Memory B cell (primary cell): ENCODE results near the gene TTLL13.

Experiments used
- ATAC-seq: fragments of 150-1000 bp; cut with Tn5 transposase; 2 replicates; pipeline ENCODE4 v1.10.0; 2021; ENCODE audit warnings: low read depth, mild to moderate bottlenecking, moderate library complexity
- DNase-seq, 2 donors: peaks; one replicate each; pipeline ENCODE4 v3.0.0; 2022; ENCODE audit warnings: low spot score in 2 of 2
- H3K27ac Mint-ChIP-seq: one replicate; pipeline ENCODE4 v1.8.0; 2022; ENCODE audit warnings: mild to moderate bottlenecking, moderate library complexity, mixed read lengths
- H3K27me3 Mint-ChIP-seq: one replicate; pipeline ENCODE4 v1.8.0; 2022; ENCODE audit warnings: mixed read lengths
- H3K36me3 Mint-ChIP-seq: one replicate; pipeline ENCODE4 v1.8.0; 2022; ENCODE audit warnings: mild to moderate bottlenecking, mixed read lengths
- H3K4me1 Mint-ChIP-seq: one replicate; pipeline ENCODE4 v1.8.0; 2022; ENCODE audit warnings: mixed read lengths
- H3K4me3 Mint-ChIP-seq: one replicate; pipeline ENCODE4 v1.8.0; 2022; ENCODE audit warnings: mild to moderate bottlenecking, moderate library complexity, mixed read lengths
- H3K9me3 Mint-ChIP-seq: one replicate; pipeline ENCODE4 v1.8.0; 2022; ENCODE audit warnings: mixed read lengths

Gene TTLL13

DNA sequence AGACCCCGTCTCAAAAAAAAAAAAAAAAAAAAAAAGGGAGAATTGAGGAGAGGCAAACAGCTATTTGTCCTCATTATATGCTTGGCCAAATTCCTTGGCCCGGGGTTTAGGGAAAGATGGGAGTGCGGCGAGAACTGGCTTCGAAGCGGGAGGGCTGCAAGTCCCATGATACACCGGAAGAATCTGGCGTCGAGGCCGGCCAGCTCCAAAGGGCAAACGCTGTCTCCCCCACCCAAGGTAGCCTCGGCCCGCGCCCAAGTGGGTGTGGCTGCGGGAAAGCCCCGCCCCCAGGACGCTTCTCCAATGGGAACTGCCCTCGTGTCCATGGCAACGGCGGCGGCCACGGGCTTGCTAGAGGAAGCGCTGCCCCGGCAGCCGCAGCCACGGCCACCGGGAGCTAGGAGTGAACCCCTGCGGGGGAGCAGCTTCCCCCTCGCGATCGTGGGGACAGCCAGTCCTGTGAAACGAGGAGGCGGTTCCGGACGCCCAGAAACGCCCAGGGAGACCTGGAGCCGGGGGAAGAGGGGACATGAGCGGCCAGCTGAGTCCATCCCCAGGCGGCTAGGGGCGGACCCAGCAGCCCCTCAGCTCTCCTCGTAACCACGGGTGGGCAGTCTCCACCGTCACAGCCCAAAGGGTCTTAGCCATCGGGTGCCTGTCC lies at the start of gene TTLL13:
Gene TTLL13, plus strand, starts transcription at position 354 of the 661 bp plus-strand sequence. CDS start 1,075 bp downstream, outside the sequence.
- no peaks in the 10 kb centered on the region for H3K27me3 Mint-ChIP-seq
- peak within 1 kb of the TSS; percentile 72 for H3K4me3 Mint-ChIP-seq
- no peaks in the 10 kb centered on the region for H3K9me3 Mint-ChIP-seq
- H3K27ac Mint-ChIP-seq: peak within 1 kb of the TSS; percentile 20
- DNase-seq: peak in 1 of 2 donors; percentile 27
- no peaks in the 10 kb centered on the region for H3K36me3 Mint-ChIP-seq
- H3K4me1 Mint-ChIP-seq: peaks cover 11% of the 10 kb centered on the region
- peak; percentile 54 for ATAC-seq

GRCh38 chr15:90200534-90201129 lies 48.7 kb upstream of the TTLL13 start:
- no peaks in the 10 kb centered on the region for H3K27me3 Mint-ChIP-seq
- H3K9me3 Mint-ChIP-seq: no peaks in the 10 kb centered on the region
- peak overlapping the region; percentile 56 for H3K27ac Mint-ChIP-seq
- H3K4me1 Mint-ChIP-seq: peaks cover 52% of the 10 kb centered on the region
- ATAC-seq: no peak
- DNase-seq: no peak
- peaks cover 14% of the 10 kb centered on the region for H3K36me3 Mint-ChIP-seq
- H3K4me3 Mint-ChIP-seq: peak overlapping the region; percentile 90

DNA sequence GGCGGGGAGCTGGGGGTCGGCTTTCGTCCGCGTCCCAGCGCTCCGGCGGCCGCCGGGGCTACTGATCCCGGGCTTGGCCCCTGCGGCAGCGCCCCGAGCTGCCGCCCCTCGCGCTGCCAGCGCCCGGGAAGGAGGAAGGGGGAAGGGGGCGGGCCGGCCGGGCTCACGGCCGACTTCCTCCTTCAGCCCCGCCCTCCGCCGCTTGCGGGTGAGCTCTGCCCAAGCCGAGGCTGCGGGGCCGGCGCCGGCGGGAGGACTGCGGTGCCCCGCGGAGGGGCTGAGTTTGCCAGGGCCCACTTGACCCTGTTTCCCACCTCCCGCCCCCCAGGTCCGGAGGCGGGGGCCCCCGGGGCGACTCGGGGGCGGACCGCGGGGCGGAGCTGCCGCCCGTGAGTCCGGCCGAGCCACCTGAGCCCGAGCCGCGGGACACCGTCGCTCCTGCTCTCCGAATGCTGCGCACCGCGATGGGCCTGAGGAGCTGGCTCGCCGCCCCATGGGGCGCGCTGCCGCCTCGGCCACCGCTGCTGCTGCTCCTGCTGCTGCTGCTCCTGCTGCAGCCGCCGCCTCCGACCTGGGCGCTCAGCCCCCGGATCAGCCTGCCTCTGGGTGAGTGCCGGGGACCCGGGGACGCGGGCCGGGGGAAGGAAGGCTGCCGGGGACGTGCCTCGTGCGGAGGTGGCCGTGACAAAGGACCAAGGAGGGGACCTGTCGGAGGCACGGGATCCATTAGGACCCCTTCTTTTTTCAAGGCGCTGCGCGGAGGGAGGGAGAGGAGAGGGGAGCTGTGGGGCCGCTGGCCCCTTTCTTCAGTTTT lies 48.0 kb upstream of the TTLL13 start, which contains the start of gene SEMA4B:
Gene SEMA4B, plus strand, starts transcription at position 201 of the 814 bp plus-strand sequence. Its CDS starts 249 bp downstream, at position 450.
- Mint-ChIP-seq H3K27ac (peak within 1 kb of the TSS; percentile 93), H3K36me3 (peaks cover 18% of the 10 kb centered on the region), H3K4me3 (peak within 1 kb of the TSS; percentile 98), H3K9me3 (no peaks in the 10 kb centered on the region), H3K4me1 (peaks cover 59% of the 10 kb centered on the region), H3K27me3 (no peaks in the 10 kb centered on the region)
- peak; percentile 57 to 72 for DNase-seq
- peak; percentile 91 for ATAC-seq

DNA sequence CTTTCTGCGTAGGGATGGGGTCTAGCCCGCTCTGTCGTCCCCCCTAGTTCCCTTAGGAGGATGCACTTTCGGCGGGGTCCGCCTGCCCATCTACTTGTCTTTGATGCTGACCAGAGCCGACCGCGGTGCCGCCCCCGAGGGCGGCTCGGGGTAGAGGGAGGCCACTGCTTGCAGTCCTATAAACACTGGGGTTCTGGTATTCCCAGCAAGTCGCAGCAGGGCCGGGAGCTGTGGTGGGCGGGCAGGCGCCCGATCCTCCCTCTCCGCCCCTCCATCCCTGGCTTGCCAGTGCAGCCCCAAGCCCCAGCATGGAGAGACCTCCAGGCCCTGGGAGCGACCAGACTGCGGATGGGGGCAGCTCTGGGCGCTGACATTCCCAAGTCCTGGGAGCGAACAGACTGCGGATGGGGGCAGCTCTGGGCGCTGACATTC lies 47.4 kb upstream of the TTLL13 start:
- no peak for DNase-seq
- no peaks in the 10 kb centered on the region for H3K9me3 Mint-ChIP-seq
- H3K4me1 Mint-ChIP-seq: peaks cover 58% of the 10 kb centered on the region
- H3K4me3 Mint-ChIP-seq: peak overlapping the region; percentile 98
- H3K27ac Mint-ChIP-seq: peak overlapping the region; percentile 93
- no peaks in the 10 kb centered on the region for H3K27me3 Mint-ChIP-seq
- peaks cover 20% of the 10 kb centered on the region for H3K36me3 Mint-ChIP-seq
- no peak for ATAC-seq

DNA sequence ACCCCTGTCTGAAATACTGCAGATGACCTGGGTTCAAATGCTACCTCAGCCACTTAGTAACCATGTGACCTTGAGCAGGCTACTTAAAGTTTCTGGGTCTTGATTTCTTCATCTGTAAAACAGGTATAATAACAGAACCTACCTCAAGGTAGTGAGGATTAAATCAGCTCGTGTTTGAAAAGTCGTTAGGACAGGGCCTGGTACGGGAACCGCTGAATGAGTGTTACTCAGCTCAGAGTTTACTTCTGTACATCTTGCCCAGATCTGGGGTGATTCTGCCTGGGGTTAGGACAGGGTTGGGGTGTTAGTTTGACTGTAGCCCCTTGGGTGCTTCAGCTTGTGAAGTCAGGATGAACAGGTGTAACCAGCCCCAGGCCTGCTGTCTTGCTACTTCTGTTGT lies 46.4 kb upstream of the TTLL13 start:
- peaks cover 27% of the 10 kb centered on the region for H3K36me3 Mint-ChIP-seq
- peaks cover 62% of the 10 kb centered on the region for H3K4me1 Mint-ChIP-seq
- H3K4me3 Mint-ChIP-seq: peak overlapping the region; percentile 98
- no peak for ATAC-seq
- no peak for DNase-seq
- H3K27me3 Mint-ChIP-seq: no peaks in the 10 kb centered on the region
- peak overlapping the region; percentile 93 for H3K27ac Mint-ChIP-seq
- H3K9me3 Mint-ChIP-seq: no peaks in the 10 kb centered on the region

DNA sequence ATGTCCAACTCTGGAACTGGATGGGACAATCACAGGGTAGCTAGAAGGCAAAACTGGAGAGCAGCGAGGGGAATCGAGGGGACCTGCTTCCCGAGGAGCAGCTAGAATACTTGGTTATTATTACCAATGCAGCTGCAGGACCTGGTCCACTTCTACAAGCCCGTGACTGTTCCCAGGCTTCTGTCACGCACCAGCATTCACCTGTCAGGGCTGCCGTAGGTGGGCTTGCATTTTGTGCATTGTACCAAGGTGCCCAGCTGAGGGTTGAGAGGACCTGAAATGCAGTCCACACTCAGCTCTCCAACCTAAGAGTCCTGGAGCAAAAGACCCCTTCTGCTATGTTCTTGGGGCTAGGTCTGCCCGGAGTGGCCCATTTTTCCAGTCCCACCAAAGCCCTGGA lies 45.9 kb upstream of the TTLL13 start:
- H3K36me3 Mint-ChIP-seq: peaks cover 26% of the 10 kb centered on the region
- DNase-seq (no peak), ATAC-seq (no peak)
- no peaks in the 10 kb centered on the region for H3K9me3 Mint-ChIP-seq
- H3K4me1 Mint-ChIP-seq: peaks cover 62% of the 10 kb centered on the region
- H3K27ac Mint-ChIP-seq: peak overlapping the region; percentile 93
- peak overlapping the region; percentile 98 for H3K4me3 Mint-ChIP-seq
- no peaks in the 10 kb centered on the region for H3K27me3 Mint-ChIP-seq

DNA sequence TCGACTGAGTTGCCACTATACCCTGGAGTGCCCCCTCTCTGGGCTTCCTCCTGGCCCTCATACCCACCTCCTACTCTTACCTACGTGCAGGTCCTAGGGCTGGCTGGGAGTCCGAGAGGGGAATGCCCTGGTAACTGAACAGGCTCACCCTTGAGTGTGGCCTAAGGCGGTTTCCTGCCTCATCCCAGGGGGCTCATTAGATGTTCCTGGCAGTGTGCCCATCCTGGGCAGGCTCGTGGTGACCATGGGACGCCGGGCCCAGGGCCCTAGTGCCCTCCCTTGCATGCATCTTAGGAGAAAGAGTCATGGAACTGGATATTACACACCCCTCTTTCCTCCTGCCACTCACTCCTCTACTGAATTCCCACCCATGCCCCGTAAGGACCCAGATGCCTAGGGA lies 45.4 kb upstream of the TTLL13 start:
- peak overlapping the region; percentile 98 for H3K4me3 Mint-ChIP-seq
- ATAC-seq (no peak), DNase-seq (no peak)
- peaks cover 29% of the 10 kb centered on the region for H3K36me3 Mint-ChIP-seq
- peaks cover 64% of the 10 kb centered on the region for H3K4me1 Mint-ChIP-seq
- H3K27ac Mint-ChIP-seq: peak overlapping the region; percentile 75
- no peaks in the 10 kb centered on the region for H3K27me3 Mint-ChIP-seq
- no peaks in the 10 kb centered on the region for H3K9me3 Mint-ChIP-seq

DNA sequence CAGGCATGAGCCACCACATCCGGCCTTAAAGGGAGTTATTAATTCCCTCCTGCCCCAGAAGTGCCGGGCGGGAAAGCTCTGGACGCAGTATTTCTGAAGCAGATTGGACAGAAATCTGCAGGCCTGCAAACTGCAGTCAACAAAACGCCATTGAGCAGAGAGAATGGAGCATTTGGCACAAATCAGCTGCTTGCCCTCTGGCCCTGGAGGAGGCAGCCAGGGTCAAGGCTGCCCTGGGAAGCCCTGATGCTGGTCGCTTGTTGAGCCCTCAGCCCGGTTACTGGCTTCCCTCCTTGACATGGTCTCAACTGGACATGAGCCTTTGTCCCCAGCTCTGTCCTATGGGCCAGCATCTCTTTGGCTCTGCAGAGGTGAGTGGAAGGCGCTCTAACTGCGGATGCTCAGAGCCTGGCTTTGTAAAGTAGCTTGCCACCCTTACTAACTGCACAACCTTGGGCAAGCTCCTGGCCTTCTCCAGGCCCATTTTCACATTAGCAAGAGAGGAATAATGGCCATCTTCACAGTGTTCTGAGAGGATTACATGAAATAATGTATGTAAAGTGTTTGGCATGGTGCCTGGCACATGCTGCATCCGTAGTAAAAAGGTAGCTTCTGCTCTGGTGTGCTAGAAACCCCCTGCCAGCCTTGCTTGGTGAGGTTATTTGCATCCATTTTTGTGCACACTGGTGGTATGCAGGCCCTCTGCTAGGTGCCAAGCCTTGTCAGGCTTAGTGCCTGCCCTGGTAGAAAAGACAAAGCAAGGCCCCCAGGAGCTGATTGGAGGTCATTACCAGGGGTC lies 44.1 kb upstream of the TTLL13 start:
- H3K4me3 Mint-ChIP-seq: peak overlapping the region; percentile 98
- peak overlapping the region; percentile 64 for H3K27ac Mint-ChIP-seq
- H3K27me3 Mint-ChIP-seq: no peaks in the 10 kb centered on the region
- H3K4me1 Mint-ChIP-seq: peaks cover 68% of the 10 kb centered on the region
- no peaks in the 10 kb centered on the region for H3K9me3 Mint-ChIP-seq
- no peak for DNase-seq
- H3K36me3 Mint-ChIP-seq: peaks cover 41% of the 10 kb centered on the region
- ATAC-seq: no peak

DNA sequence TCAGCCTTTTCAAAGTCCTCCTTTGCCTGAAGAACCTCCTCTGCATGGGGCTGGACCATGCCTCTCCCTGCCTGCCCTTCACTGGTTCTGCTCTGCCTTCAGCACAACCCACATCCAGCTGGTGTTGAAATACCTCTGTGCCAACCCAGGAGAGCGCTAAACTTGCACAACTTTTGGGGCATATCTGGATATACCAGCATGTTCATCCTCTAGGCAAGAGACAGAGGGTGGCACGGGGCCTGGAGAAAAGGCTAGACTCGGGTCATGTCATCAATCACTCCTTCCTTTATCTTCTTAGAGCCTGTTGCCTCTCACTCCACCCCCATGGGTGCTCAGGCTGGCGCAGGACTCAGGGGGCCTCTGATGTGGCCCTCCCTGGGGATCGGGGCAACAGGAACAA lies 43.5 kb upstream of the TTLL13 start:
- peaks cover 72% of the 10 kb centered on the region for H3K4me1 Mint-ChIP-seq
- peaks cover 46% of the 10 kb centered on the region for H3K36me3 Mint-ChIP-seq
- peak overlapping the region; percentile 64 for H3K27ac Mint-ChIP-seq
- no peaks in the 10 kb centered on the region for H3K9me3 Mint-ChIP-seq
- DNase-seq: no peak
- ATAC-seq: no peak
- H3K4me3 Mint-ChIP-seq: peak overlapping the region; percentile 67
- H3K27me3 Mint-ChIP-seq: no peaks in the 10 kb centered on the region

DNA sequence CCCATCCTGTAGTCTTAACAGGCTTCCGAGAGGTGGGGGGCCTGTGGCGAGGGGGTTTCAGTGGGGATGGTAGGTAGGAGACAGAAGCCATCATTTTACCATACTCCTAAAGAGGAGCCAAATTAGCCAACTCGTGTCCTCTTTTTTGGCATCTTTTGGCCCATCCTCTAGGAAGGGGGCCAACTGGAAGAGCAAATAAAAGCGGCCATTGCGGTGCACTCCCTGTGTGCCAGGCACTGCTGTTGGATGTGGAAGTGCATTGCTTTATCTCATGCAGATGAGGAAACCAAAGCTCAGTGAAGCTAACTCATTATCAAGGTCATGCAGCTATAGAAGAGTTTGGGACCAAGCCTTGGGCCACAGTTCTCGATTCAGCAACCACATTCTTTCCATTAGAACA lies 42.1 kb upstream of the TTLL13 start:
- Mint-ChIP-seq H3K4me1 (peaks cover 81% of the 10 kb centered on the region), H3K36me3 (peaks cover 48% of the 10 kb centered on the region), H3K4me3 (peak overlapping the region; percentile 21), H3K9me3 (no peaks in the 10 kb centered on the region), H3K27ac (peak overlapping the region; percentile 64), H3K27me3 (no peaks in the 10 kb centered on the region)
- ATAC-seq (no peak), DNase-seq (no peak)

- H3K27ac Mint-ChIP-seq: peak overlapping the region; percentile 91
- H3K4me3 Mint-ChIP-seq: no peak overlapping the region
- DNase-seq: no peak
- ATAC-seq: no peak
- H3K36me3 Mint-ChIP-seq: peaks cover 44% of the 10 kb centered on the region
- no peaks in the 10 kb centered on the region for H3K27me3 Mint-ChIP-seq
- H3K4me1 Mint-ChIP-seq: peaks cover 78% of the 10 kb centered on the region
- H3K9me3 Mint-ChIP-seq: no peaks in the 10 kb centered on the region
Measured at GRCh38 chr15:90208356-90208755, 41.0 kb upstream of the TTLL13 start.

DNA sequence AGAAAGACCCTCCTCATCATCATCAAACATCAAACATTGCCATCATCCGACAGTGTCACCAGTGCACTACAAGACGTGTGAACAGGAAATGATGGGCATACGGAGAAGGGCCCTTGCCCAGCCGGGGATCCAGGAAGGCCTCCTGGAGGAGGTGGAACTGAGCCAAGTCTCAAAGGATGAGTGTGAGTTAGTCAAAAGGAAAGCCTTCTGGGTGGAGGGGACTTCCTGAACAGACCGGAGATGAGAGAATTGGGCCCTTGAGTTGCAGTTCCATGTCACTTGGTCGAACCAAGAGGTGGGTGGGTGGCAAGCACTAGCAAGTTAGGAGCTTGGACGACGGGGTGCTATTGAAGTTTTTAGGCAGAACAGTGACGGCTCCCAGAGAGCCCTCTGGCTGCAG lies 39.8 kb upstream of the TTLL13 start:
- Mint-ChIP-seq H3K4me1 (peaks cover 77% of the 10 kb centered on the region), H3K36me3 (peaks cover 45% of the 10 kb centered on the region), H3K27ac (peak overlapping the region; percentile 91), H3K4me3 (peak overlapping the region; percentile 65), H3K27me3 (no peaks in the 10 kb centered on the region), H3K9me3 (no peaks in the 10 kb centered on the region)
- ATAC-seq: no peak
- no peak for DNase-seq

DNA sequence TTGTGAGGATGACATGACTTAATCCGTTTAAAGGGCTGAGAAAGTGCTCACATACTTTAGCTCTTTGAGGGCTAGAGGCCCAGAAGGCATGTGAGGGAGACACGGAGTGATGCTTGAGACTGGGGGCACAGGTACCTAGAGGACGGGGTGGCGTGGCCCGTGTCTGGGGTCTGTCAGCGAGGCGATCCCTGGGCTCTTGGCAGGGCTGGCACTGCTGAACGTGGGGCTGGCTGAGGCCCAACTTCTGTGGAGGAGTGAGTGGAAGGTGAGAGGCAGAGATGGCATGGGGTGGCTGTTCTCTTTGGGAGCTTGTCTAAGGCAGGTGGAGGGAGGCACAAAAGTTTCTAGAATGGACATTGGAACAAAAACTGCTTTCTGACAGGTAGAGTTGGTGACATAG lies 38.8 kb upstream of the TTLL13 start:
- Mint-ChIP-seq H3K27ac (peak overlapping the region; percentile 91), H3K36me3 (peaks cover 48% of the 10 kb centered on the region), H3K4me1 (peaks cover 71% of the 10 kb centered on the region), H3K9me3 (no peaks in the 10 kb centered on the region), H3K27me3 (no peaks in the 10 kb centered on the region), H3K4me3 (peak overlapping the region; percentile 65)
- ATAC-seq (no peak), DNase-seq (no peak)
